CD4-positive, CD25-positive, alpha-beta regulatory T cell (primary cell): ENCODE results near the gene QRICH1. TPM values are rescaled to one million over a fixed set of nuclear protein-coding genes. Genes with fewer than 3 reads are reported as not detected.
A peak's percentile ranks its signal among the peaks of the same experiment; 100 is the strongest.

Source experiments
- ATAC-seq, 2 donors: fragments of 150-1000 bp; cut with Tn5 transposase; one replicate each; pipeline ENCODE4 v1.10.0; 2021; ENCODE audit warnings: low read depth in 2 of 2, moderate number of reproducible peaks in 2 of 2, moderate library complexity in 1 of 2
- DNase-seq, 3 donors: peaks; one replicate each; pipeline versions ENCODE4 v3.0.0 to v3.0.0-alpha.2; 2012 to 2022; ENCODE audit warnings: mixed read lengths in 1 of 3
- H3K27ac ChIP-seq: one replicate; pipeline ENCODE4 v1.7.0; 2013; ENCODE audit warnings: mild to moderate bottlenecking, low read length; ENCODE audit not compliant: insufficient read depth, poor library complexity, severe bottlenecking
- H3K27me3 ChIP-seq: one replicate; pipeline ENCODE4 v1.7.0; 2013; ENCODE audit warnings: low read length; ENCODE audit not compliant: control insufficient read depth, insufficient read depth
- H3K36me3 ChIP-seq: one replicate; pipeline ENCODE4 v1.7.0; 2013; ENCODE audit warnings: mild to moderate bottlenecking, low read length, moderate library complexity; ENCODE audit not compliant: control insufficient read depth, insufficient read depth
- H3K4me1 ChIP-seq: 2 replicates; pipeline ENCODE4 v1.7.0; 2013; ENCODE audit warnings: mild to moderate bottlenecking, low read length; ENCODE audit not compliant: insufficient read depth, control insufficient read depth, poor library complexity, severe bottlenecking
- H3K4me3 ChIP-seq: one replicate; pipeline ENCODE4 v1.7.0; 2013; ENCODE audit warnings: low read depth, mild to moderate bottlenecking, low read length, moderate library complexity
- H3K9me3 ChIP-seq, 2 experiments: 1 replicate in 1 of 2; 2 replicates in 1 of 2; pipeline ENCODE4 v1.7.0; 2013; ENCODE audit warnings: low read length in 2 of 2, mild to moderate bottlenecking in 1 of 2, moderate library complexity in 1 of 2; ENCODE audit not compliant: control insufficient read depth in 2 of 2
- H3K27ac Mint-ChIP-seq, 3 donors: one replicate each; pipeline ENCODE4 v1.8.0; 2020 to 2022; ENCODE audit warnings: mild to moderate bottlenecking in 3 of 3, mixed read lengths in 3 of 3, moderate library complexity in 2 of 3
- H3K27me3 Mint-ChIP-seq: one replicate; pipeline ENCODE4 v1.8.0; 2022; ENCODE audit warnings: mild to moderate bottlenecking, mixed read lengths
- H3K36me3 Mint-ChIP-seq: one replicate; pipeline ENCODE4 v1.8.0; 2020; ENCODE audit warnings: mixed read lengths
- H3K4me1 Mint-ChIP-seq, 4 donors: one replicate each; pipeline ENCODE4 v1.8.0; 2020 to 2022; ENCODE audit warnings: mixed read lengths in 4 of 4, mild to moderate bottlenecking in 1 of 4
- H3K4me3 Mint-ChIP-seq, 4 donors: one replicate each; pipeline ENCODE4 v1.8.0; 2020 to 2022; ENCODE audit warnings: mild to moderate bottlenecking in 4 of 4, mixed read lengths in 4 of 4, moderate library complexity in 3 of 4
- H3K9me3 Mint-ChIP-seq, 7 donors: one replicate each; pipeline ENCODE4 v1.8.0; 2020 to 2022; ENCODE audit warnings: mixed read lengths in 7 of 7, mild to moderate bottlenecking in 3 of 7, moderate library complexity in 2 of 7
- polyA plus RNA-seq, 4 donors: library from polyadenylated mRNA; unstranded; fragments of 300-500 nt; fragmentation: Illumina TruSeq; gene quantifications; one replicate each; pipeline ENCODE4 v1.2.3, GENCODE V29; 2021
- total RNA-seq: library from RNA; stranded (reverse); gene quantifications from one replicate; pipeline ENCODE4 v1.2.3, GENCODE V29; 2022

QRICH1 gene
- total and polyA plus RNA-seq, 5 donors from 2014 or later: 20.0 to 219 (median 26.2) TPM

DNA sequence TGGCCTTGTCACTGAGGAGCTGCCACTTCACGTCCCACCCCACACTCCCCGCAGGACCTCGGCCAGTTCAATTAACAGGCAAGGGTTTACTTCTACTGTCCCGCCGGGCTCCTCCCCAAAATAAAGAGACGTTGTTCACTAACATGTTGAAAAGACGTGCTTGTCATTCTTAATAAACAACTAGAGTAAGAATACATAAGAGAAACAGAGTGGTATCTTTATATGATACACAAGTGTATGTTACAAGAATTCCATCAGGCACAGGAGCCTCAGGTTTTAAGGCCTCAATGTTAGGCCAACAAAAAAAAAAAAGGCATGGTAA, 64.3 kb downstream of the QRICH1 start:
- H3K27ac ChIP-seq: peak overlapping the region; percentile 91
- H3K27me3 ChIP-seq: no peaks in the 10 kb centered on the region
- H3K36me3 ChIP-seq: peaks cover 61% of the 10 kb centered on the region
- peaks cover 0 to 2% (median 0%) of the 10 kb centered on the region in 7 donors for H3K9me3 Mint-ChIP-seq
- peaks cover 0 to 47% (median 21%) of the 10 kb centered on the region in 4 donors for H3K4me1 Mint-ChIP-seq
- H3K9me3 ChIP-seq: no peaks in the 10 kb centered on the region
- DNase-seq (no peak), ATAC-seq (no peak)
- no peaks in the 10 kb centered on the region for H3K27me3 Mint-ChIP-seq
- H3K36me3 Mint-ChIP-seq: peaks cover 18% of the 10 kb centered on the region
- H3K4me3 ChIP-seq: peak overlapping the region; percentile 80
- H3K4me1 ChIP-seq: peaks cover 20% of the 10 kb centered on the region
- peak overlapping the region; percentile 81 to 95 (median 92) for H3K4me3 Mint-ChIP-seq
- H3K27ac Mint-ChIP-seq: peak overlapping the region; percentile 97 to 99 (median 99)

DNA sequence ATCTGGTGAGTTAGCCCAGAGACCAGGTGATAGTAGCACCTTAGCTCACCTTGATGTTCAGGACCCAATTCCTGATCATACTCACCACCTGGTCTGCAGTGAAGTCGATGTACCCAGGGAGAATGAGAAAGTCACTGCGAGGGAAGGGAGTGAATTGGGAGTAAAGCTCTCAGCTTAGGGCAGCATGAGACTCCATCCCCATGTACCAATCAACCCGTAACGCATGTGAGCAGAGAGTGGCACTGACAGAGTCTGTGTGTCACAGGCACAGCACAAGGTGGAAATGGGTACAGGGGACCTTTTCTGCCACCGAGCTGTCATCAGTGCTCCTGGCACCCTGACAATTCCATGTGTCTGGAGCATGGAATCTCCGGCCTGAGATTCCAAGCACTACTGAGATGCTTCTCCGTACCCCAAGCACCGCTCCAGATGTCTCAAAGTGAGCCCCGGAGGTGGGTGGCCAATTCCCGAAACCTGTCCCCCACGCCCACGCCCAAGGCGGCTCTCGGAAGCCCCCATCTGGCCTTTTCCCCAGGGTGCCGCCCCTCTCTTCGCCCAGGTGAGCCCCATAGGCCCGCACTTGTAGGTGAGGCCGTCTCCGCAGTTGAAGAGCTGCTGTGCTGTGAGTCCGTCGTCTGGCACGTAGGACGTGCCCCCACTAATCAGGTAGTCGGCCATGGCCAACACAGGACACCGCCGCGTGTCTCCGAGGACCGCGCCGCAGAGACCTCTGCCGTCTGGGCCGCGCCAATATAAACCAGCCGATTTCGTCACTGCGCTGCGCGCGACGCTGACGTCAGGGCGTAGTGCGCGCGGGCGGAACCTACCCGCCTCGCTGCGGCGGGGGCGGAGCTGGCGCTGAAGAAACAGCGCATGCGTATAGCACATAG, 65.0 kb downstream of the QRICH1 start, which contains the start of gene IMPDH2:
TSS of gene IMPDH2 (minus strand) at position 726 of the 890 bp plus-strand sequence. CDS start at position 678, 48 bp downstream.
- H3K27me3 Mint-ChIP-seq: no peaks in the 10 kb centered on the region
- Histone ChIP-seq H3K27me3 (no peaks in the 10 kb centered on the region), H3K36me3 (peaks cover 63% of the 10 kb centered on the region), H3K4me1 (peaks cover 20% of the 10 kb centered on the region), H3K4me3 (peak within 1 kb of the TSS; percentile 80), H3K27ac (peak within 1 kb of the TSS; percentile 91), H3K9me3 (no peaks in the 10 kb centered on the region)
- peaks cover 0 to 2% (median 0%) of the 10 kb centered on the region in 7 donors for H3K9me3 Mint-ChIP-seq
- peaks cover 0 to 53% (median 21%) of the 10 kb centered on the region in 4 donors for H3K4me1 Mint-ChIP-seq
- ATAC-seq: peak; percentile 96
- peak within 1 kb of the TSS; percentile 97 to 99 (median 99) for H3K27ac Mint-ChIP-seq
- peaks cover 19% of the 10 kb centered on the region for H3K36me3 Mint-ChIP-seq
- peak; percentile 89 to 95 (median 92) for DNase-seq
- peak within 1 kb of the TSS; percentile 81 to 95 (median 92) for H3K4me3 Mint-ChIP-seq

DNA sequence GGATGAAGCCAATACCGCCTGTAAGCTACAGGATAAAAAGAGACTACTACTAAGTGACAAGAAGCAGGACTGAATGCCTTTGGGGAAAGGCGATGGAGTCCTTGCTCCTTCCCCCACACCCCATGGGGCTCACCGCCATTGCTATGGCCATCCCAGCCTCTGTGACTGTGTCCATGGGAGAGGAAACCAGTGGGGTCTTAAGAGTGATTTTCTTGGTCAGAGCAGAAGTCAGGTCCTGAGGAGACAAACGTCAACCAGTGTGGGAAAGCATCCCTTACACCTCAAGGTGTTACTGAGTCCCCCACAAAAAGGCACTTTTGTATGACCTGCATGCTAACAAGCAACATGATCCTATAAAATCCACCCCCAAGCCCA, 65.6 kb downstream of the QRICH1 start:
- Mint-ChIP-seq H3K9me3 (peaks cover 0 to 2% (median 0%) of the 10 kb centered on the region in 7 donors), H3K4me3 (peak overlapping the region; percentile 81 to 95 (median 92)), H3K27me3 (no peaks in the 10 kb centered on the region), H3K27ac (peak overlapping the region in 2 of 3 donors; percentile 99), H3K36me3 (peaks cover 23% of the 10 kb centered on the region), H3K4me1 (peaks cover under 1 to 59% (median 22%) of the 10 kb centered on the region in 4 donors)
- peaks cover 23% of the 10 kb centered on the region for H3K4me1 ChIP-seq
- peak overlapping the region; percentile 91 for H3K27ac ChIP-seq
- no peak for ATAC-seq
- no peaks in the 10 kb centered on the region for H3K9me3 ChIP-seq
- H3K27me3 ChIP-seq: no peaks in the 10 kb centered on the region
- H3K4me3 ChIP-seq: peak overlapping the region; percentile 80
- H3K36me3 ChIP-seq: peaks cover 62% of the 10 kb centered on the region
- DNase-seq: no peak

DNA sequence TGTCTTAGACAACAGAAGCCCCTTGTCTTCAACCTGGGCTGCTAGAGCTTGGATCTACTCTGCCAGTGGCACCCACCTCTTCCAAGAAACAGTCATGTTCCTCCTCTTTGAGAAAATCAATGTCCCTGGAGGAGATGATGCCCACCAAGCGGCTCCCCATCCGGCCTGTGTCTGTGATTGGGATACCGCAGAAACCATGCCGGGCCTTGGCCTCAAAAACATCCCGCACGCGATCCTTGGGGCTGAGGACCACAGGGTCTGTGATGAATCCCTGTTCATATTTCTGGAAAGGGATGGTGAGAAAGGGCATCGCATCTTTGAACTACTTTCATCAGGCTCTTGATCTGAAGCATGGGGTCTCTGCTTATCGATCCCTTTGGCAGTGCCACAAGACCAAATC, 66.2 kb downstream of the QRICH1 start:
- Histone ChIP-seq H3K9me3 (no peaks in the 10 kb centered on the region), H3K27ac (peak overlapping the region; percentile 91), H3K36me3 (peaks cover 60% of the 10 kb centered on the region), H3K4me1 (peaks cover 30% of the 10 kb centered on the region), H3K27me3 (no peaks in the 10 kb centered on the region), H3K4me3 (no peak overlapping the region)
- peaks cover 0 to 2% (median 0%) of the 10 kb centered on the region in 7 donors for H3K9me3 Mint-ChIP-seq
- H3K27ac Mint-ChIP-seq: peak overlapping the region; percentile 81 to 99 (median 99)
- H3K36me3 Mint-ChIP-seq: peaks cover 23% of the 10 kb centered on the region
- ATAC-seq (no peak), DNase-seq (no peak)
- H3K4me1 Mint-ChIP-seq: peaks cover 5 to 65% (median 27%) of the 10 kb centered on the region in 4 donors
- no peaks in the 10 kb centered on the region for H3K27me3 Mint-ChIP-seq
- peak overlapping the region in 3 of 4 donors; percentile 33 to 81 (median 45) for H3K4me3 Mint-ChIP-seq

DNA sequence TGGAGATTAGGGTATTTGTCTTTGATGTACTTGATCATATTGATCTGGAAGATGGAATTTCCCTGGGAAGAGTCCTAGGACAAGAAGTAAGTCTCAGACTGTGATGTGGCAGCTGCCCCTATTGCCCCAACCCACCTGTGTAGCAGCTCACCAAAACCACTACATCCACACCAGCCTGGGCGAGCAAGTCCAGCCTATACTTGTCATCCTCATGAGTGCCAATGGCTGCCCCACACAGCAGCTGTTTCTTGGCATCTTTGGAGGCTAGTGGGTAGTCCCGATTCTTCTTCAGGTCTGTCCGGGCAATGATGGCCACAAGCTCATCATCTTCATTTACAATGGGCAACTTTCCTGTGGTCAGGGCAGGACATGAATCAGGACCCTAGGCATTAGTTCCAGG, 67.3 kb downstream of the QRICH1 start:
- peaks cover under 1% of the 10 kb centered on the region for H3K27me3 Mint-ChIP-seq
- H3K4me1 Mint-ChIP-seq: peaks cover 5 to 66% (median 27%) of the 10 kb centered on the region in 4 donors
- peak overlapping the region; percentile 5 for H3K27ac ChIP-seq
- H3K36me3 Mint-ChIP-seq: peaks cover 16% of the 10 kb centered on the region
- H3K4me3 Mint-ChIP-seq: peak overlapping the region in 2 of 4 donors; percentile 28 to 57
- no peaks in the 10 kb centered on the region for H3K9me3 ChIP-seq
- H3K4me3 ChIP-seq: no peak overlapping the region
- DNase-seq (no peak), ATAC-seq (no peak)
- no peaks in the 10 kb centered on the region for H3K27me3 ChIP-seq
- peaks cover 34% of the 10 kb centered on the region for H3K4me1 ChIP-seq
- H3K27ac Mint-ChIP-seq: peak overlapping the region in 2 of 3 donors; percentile 62 to 99
- H3K9me3 Mint-ChIP-seq: no peaks in the 10 kb centered on the region
- H3K36me3 ChIP-seq: peaks cover 49% of the 10 kb centered on the region

DNA sequence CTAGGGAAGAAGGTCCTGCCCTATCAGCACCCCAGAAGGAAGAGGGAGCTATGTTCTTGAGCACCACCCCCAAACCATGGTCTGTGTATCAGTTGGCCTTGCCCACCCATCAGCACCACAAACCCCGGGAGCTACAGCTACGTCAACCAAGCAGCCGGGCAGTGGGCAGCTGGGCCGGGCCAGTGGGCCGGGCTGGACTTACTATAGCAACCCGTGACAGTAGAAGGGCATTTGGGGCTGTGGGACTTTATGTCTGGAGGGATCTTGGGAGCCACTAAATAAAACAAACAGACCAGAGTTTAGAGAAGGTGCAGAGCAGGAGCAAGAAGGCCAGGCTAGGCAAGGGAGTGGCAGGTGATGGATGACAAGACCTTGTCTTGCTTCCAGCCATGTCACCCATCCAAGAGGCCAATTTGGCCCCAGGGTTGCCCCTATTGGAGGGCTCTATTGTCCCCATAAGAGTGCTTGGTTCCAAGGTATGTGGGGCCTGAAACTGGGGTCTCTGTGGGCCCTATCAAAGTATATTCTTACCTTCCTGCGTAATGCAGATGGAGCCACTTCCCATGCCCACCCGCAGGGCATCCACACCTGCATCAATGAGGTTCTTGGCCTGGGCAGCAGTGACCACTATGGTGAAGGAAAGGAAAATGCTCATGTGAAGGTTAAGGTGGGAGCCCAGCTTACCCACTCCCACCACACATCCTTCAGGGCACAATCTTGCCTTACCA, 67.9 kb downstream of the QRICH1 start:
- no peaks in the 10 kb centered on the region for H3K9me3 Mint-ChIP-seq
- peaks cover 5% of the 10 kb centered on the region for H3K27me3 Mint-ChIP-seq
- H3K36me3 Mint-ChIP-seq: peaks cover 13% of the 10 kb centered on the region
- no peak overlapping the region for H3K4me3 ChIP-seq
- no peaks in the 10 kb centered on the region for H3K9me3 ChIP-seq
- no peak for ATAC-seq
- H3K4me1 ChIP-seq: peaks cover 34% of the 10 kb centered on the region
- peak overlapping the region; percentile 5 for H3K27ac ChIP-seq
- no peaks in the 10 kb centered on the region for H3K27me3 ChIP-seq
- DNase-seq: no peak
- peak overlapping the region in 3 of 4 donors; percentile 28 to 84 (median 57) for H3K4me3 Mint-ChIP-seq
- H3K36me3 ChIP-seq: peaks cover 45% of the 10 kb centered on the region
- H3K27ac Mint-ChIP-seq: peak overlapping the region; percentile 43 to 99 (median 62)
- peaks cover 5 to 69% (median 30%) of the 10 kb centered on the region in 4 donors for H3K4me1 Mint-ChIP-seq

DNA sequence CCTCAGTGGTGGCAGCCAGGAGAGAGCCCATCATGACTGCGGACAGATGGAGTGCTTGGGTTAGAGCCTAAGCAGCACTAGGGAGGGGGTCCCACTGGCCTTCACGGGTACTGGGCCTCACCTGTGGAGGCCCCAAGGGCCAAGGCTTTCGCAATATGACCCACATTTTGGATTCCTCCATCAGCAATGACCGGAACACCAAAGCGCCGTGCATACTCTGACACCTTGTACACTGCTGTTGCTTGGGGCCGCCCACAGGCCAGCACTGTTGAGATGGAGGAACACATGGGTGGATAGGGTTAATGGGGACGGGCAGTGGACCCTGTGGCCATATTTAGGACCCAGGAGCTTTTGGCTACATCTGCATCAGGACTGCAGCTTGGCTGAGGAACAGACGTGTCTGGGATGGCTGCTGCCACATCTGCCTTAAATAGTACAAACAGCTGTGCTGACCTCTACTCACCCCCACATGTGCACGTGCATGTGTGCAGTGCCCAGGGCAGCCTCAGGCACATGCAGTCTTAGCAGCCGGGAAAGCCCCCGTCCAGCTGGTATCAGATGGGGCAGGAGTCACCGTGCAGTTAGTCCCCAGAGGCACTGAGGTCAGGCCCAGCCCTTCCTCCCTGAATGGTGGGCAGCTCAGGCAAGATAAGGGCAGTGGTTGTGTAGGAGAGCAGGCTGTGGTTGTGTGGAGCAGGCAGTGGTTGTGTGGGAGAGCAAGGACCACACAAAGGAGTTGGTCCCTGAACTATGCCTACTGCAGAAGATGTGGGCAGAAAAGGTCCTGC, 68.7 kb downstream of the QRICH1 start:
- no peaks in the 10 kb centered on the region for H3K9me3 ChIP-seq
- Mint-ChIP-seq H3K4me1 (peaks cover 5 to 69% (median 32%) of the 10 kb centered on the region in 4 donors), H3K27ac (no peak overlapping the region), H3K4me3 (peak overlapping the region in 3 of 4 donors; percentile 31 to 84 (median 51)), H3K27me3 (peaks cover 5% of the 10 kb centered on the region), H3K36me3 (peaks cover 13% of the 10 kb centered on the region), H3K9me3 (no peaks in the 10 kb centered on the region)
- ATAC-seq: no peak
- no peak overlapping the region for H3K27ac ChIP-seq
- no peak for DNase-seq
- H3K27me3 ChIP-seq: no peaks in the 10 kb centered on the region
- H3K4me3 ChIP-seq: no peak overlapping the region
- H3K4me1 ChIP-seq: peaks cover 42% of the 10 kb centered on the region
- H3K36me3 ChIP-seq: peaks cover 40% of the 10 kb centered on the region
